ENCODE data around the gene TEX13D. TPM values are rescaled to one million over a fixed set of nuclear protein-coding genes. Genes with fewer than 3 reads are reported as not detected.

TEX13D gene
- total and polyA plus RNA-seq, 2 experiments from 2014 or later = not detected

Small RNAs within 50 kb of the gene (small RNA-seq; reads per million reads assigned to genes)
- 0.10 reads per million for gene AL022718.1 (ENCODE audit: low replicate concordance)

Other genes with a start within 250 kb of the TEX13D start
- not detected in 2 replicates for gene SH2D1A, start 13.9 kb downstream of the TEX13D start, total RNA-seq (2014; rRNA removed; shearing (Covaris generic))
- gene SH2D1A, start 13.9 kb downstream of the TEX13D start, polyA plus RNA-seq (2016; fragmentation: Nextera tagmentation; extraction: Ambion mirVana) = 0.09 TPM in 1 of 2 replicates, not detected in the other